ACHN (cell line): Measurements from ENCODE around the gene THSD4.
"Not testable (repeated sequence)": the region's sequence is repeated elsewhere in the genome, so short reads cannot be mapped to it uniquely, and the experiment has no call there.

ENCODE experiments used
- DNase-seq: peaks from one replicate; pipeline ENCODE4 v3.0.0-alpha.2; 2015
- in situ Hi-C: cut with HindIII; loops from 2 replicates; pipeline ENCODE4 v1.10.0; 2017; ENCODE audit warnings: low sequenced_read_pairs, low pct_ligation_motif_present, low pct_unique_long_range_greater_than_20kb

THSD4 gene

DNA sequence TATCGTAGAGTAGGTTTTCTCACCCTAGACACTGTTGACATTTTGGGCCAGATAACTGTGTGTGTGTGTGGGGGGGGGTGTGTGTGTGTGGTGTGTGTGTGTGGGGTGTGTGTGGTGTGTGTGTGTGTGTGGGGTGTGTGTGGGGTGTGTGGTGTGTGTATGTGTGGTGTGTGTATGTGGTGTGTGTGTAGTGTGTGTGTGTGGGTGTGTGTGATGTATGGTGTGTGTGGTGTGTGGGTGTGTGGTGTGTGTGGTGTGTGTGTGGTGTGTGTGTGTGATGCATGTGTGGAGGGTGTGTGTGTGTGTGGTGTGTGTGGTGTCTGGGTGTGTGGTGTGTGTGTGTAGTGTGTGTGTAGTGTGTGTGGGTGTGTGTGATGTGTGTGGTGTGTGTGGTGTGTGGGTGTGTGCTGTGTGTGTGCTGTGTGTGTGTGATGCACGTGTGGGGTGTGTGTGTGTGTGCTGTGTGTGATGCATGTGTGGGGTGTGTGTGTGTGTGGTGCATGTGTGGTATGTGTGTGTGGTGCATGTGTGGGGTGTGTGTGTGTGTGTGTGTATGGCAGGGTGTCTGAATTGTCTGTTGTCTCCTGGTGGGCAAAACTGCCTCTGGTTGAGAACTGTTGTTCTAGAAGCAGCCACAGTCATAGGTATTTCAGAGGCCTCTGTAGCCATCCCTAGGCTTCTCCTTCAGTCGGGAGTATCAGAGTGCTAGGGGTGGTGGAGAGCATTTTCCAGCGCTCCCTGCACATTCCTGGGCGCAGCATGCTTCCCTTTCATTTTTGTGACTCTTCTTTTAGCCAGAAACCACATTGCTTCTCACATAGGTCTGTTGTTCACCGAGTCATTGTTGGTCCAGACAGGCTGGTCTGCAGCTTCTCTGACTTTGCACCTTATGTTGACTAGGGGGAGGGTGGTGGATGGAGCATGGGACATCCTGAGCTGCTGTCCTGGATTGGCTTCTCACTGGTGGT, 84.4 kb downstream of the THSD4 start:
- in situ Hi-C loops, result no loop called here
- no peak for DNase-seq

DNA sequence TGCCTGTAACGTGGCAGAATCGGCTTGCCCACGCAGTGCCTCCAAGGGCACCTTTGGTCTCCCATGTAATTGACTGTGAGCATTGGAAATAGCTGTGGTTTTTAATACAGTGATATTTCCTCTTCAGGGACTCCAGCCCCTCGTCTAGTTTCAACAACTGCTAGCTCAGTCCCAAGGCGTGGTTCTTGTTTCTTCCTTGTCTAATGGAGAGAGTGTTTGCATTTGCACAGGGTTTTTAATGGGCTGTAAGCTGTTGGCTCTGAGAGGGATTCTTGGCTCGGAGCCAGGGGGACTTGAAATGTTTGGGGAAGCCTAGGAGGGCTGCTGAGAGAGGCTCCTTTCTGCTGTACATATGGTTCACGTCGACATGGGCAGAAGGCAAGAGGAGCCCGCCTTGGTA, 86.2 kb downstream of the THSD4 start:
- no peak for DNase-seq
- in situ Hi-C loops, result no loop called here

DNA sequence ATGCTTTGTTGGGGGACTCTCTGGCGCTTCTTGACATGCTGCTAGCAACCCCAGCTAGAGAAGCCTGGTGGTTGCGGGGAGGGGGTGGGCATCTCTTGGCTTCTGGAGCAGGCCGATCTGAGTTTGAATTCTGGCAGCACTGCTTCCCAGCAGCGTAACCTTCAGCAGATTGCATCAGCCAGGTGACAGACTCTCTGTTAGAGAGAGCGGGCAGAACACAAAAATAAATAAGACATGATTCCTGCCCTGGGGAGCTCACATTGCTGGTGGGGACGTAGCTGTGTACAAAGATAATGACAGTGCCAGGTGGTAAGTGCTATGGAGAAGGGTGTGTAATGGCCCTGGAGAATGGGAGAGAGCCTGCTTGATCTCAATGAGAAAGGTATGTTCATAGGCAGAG, 87.4 kb downstream of the THSD4 start:
- no peak for DNase-seq
- in situ Hi-C loops, result no loop called here

DNA sequence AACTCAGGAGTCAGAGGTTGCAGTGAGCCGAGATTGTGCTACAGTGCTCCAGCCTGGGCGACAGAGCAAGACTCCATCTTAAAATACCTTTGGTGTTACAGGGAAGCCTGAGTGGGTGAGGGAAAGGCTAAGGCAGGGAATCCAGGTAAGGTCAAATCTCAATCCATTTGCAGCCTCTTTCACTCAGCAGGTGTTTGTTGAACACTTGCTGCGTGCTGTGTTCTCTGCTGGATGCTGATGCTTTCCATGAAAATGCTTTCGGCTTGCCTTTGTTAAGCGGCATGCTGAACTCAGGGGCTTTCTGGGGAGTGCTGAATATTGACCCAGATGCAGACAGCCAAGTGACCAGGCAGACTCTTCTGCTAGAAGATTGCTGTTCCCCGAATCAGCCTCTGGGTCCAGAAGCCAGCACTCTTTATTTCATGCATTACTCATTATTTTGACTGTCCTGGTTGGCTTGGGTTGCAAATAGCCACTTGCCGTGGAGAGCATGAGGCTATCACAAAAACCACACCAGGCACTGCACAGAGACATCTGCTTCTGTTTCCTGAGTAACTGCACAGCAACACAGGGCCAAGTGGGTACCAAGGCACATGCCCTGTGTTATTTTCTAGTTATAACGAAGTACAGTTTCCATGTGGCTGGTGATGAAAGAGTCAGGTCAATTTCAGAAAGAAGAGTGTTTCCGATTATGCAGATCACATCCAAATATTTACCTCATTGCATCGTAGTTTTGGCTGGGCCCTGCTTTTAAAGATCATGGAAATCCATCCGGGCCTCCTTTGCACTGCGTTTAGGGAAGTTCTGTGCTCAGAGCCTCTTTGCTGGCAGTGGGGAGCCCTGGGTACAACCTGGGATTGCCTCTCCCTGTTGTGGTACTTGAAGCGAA, 88.6 kb downstream of the THSD4 start:
- no peak for DNase-seq
- in situ Hi-C loops, result no loop called here

DNA sequence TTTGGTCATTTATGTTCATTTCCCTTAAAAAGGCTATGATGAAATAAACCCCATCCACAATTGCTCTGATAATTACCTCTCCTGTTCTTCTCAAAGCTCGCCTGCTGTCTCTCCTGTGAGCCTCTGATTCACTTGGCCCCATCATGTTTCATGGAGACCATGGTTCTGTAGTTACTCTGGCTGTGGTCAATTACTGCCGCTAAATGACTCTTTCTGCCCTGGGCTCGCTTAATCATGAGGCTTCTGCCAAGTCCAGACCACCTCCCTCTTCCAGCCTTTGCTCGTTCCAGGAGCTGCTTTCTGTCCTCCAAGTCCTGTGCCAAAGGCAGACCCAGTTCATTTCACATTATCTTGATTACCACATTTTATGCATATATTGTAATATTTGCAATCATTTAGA, 91.9 kb downstream of the THSD4 start:
- in situ Hi-C loops, result no loop called here
- no peak for DNase-seq

DNA sequence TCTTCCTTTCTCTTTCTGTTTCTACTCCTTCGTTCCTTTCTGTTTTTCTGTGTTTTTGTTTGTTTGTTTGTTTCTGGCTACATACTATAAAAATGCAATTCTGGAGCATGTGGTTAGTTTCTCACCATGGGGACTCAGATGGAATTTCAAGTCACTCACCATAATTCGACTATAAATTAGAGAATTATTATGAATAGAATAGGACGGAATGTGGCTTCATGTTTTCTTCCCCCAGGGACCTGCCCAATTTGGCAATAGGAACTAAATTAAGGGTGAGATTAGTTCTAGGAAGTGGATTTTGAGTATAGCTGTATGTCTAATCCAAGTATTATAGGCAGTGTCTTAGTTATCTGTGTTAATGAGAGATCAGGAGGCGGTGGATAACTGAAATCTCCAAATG, 96.9 kb downstream of the THSD4 start:
- DNase-seq, result no peak
- in situ Hi-C loops, result no loop called here

DNA sequence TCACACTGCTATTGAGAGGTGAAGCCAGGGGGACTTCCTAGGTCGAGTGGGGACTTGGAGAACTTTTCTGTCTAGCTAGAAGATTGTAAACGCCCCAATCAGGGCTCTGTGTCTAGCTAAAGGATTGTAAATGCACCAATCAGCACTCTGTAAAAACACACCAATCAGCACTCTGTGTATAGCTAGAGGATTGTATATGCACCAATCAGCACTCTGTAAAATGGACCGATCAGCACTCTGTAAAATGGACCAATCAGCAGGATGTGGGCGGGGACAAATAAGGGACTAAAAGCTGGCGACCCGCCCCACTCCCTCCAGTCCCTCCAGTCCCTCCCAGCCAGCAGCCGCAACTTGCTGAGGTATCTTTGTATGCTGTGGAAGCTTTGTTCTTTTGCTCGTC, 98.7 kb downstream of the THSD4 start:
- in situ Hi-C loops, DNase-seq: not testable (repeated sequence)

DNA sequence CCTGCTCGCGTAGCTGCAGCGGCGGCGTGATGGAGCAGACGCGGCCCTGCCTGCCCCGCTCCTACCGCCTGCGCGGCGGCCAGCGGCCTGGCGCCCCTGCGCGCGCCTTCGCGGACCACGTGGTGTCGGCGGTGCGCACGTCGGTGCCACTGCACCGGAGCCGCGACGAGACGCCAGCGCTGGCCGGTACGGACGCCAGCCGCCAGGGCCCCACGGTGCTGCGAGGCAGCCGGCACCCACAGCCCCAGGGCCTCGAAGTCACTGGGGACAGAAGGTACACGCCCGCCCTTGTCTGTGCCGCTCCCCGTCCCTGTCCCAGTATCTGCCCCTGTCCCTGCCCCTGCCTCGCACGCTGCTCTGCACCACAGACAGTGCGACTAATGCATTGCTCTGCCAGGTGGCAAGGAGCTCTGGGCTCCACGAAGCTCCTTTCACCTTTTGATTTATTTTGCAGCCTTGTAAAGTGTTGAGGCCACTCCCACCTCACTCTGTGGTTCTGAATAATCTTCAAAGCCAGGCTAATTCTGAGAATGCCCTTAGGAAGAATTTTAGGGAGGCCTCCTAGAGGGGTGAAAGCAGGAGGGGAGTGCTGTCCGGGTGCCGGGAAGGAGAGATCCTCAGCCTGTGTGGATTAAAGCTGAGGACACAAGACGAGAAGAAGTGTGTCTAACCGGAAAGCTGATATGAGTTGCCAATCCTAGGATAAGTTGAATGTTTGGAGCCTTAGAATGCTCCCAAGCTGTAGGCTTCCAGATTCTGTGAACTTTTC, 100.0 kb downstream of the THSD4 start:
- no peak for DNase-seq
- in situ Hi-C loops, result no loop called here

DNA sequence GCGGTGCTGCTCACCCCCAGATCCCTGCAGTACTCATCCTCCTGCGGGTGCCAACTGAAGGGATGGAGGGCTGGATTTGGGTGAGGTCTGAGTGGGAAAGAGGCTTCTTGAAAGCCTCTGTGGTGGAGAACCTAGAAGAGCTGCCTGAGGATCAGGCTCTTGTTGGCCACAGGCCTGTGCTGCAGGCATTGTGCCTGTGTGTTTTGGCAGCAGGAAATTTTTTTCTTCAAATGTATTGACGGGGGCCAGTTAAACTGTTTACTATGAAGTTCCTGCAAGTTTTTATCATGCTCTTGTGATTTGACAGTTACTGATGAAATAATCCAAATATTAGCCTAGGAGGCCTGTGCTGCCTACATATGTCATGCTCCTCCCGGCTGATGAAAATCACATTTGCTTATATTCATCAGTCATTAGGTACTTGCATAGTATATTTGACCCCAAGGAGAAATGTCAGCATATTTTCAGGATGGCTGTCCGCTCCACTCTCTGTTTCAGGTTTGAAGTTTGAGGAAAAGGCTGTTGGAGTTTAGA, 103.1 kb downstream of the THSD4 start:
- DNase-seq, result no peak
- in situ Hi-C loops, result no loop called here

DNA sequence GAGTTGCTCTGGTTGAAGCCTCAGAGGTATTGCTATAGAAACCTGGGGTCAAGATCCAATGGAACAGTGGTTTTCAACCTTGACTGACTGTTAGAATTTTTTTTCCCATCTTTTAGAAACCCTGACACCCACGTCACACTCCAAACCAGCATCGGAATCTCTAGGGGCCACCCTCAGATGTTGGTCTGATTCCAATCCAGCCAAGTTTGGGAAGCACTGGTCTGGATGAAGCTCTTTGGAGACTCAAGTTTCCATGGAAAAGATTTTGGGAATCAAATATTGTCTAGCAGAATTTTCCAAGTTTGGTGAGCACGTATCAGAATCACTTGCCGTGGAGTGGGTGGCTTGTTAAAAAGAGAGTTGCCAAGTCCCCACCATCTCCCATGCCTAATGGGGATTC, 103.8 kb downstream of the THSD4 start:
- no peak for DNase-seq
- in situ Hi-C loops, result no loop called here

DNA sequence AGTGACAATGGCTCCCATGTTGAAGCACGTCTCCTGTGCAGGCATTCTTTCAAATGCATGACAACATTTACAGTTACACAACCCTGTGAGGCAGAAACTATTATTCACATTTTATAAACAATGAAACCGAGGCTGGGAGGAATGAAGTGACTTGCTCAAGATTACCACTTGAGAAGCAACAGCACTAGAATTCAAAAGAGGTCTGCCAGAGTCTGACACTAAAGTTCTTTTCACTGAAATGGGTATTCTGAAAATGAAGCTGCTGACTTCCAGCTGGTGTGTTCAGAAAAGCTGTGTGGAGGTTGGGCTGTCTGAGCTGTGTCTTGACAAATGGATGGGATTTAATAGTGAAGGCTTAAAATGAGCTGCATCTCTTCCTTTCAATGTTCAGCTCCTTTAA, 104.4 kb downstream of the THSD4 start:
- no peak for DNase-seq
- in situ Hi-C loops, result no loop called here

DNA sequence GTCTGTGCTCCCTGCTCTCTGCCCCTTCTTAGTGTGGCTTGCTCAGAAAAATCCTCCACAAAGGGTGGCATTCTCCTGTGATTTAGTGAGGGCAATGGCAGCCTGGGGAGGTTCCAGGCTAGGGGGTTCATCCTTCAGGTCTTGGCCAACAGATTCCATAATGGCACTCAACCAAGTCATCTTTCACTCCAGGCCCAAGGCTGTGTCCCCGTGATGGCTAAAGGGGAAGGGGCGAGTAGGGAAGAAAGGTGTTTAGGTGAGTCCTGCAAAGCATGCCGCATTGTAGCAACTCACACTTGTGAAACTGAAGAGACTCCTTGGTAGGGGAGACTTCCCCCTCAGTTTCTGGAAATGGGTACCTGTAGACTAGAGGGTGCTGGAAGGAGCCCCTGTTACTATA, 105.6 kb downstream of the THSD4 start:
- DNase-seq, result no peak
- in situ Hi-C loops, result no loop called here

DNA sequence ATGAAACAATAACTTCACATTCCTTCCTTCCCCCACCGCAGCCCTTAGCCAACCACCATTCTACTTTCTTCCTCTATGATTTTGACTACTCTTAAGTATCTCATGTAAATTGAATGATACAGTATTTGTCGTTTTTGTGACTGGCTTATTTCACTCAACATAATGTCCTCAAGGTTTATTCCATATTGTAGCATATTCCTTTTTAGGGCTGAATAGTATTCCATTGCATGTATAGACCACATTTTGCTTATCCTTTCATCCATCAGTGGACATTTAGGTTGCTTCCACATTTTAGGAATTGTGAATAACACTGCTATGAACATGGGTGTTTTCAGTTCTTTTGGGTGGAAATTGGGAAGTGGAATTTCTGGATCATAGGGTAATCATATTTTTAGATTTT, 106.1 kb downstream of the THSD4 start:
- in situ Hi-C loops, result no loop called here
- DNase-seq, result no peak

DNA sequence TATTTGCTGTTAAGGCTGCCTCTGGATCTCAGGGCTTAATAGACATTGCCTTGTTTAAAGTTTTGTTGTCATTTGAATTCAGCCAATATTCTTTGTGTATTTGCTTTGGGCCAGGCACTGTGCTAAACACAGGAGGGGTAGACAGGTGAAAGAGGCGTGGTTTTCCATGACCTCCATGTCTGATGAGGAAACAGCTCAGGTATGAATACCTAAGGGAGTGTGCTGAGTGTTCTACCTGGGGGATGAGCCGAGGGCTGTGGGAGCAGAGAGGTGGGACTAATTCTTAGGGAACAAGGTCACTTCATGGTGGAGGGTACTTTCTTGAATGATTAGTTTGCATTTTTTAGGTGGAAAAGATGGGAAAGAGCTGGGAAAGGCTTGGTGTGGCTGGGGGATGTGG, 108.2 kb downstream of the THSD4 start:
- in situ Hi-C loops, result no loop called here
- DNase-seq, result no peak

DNA sequence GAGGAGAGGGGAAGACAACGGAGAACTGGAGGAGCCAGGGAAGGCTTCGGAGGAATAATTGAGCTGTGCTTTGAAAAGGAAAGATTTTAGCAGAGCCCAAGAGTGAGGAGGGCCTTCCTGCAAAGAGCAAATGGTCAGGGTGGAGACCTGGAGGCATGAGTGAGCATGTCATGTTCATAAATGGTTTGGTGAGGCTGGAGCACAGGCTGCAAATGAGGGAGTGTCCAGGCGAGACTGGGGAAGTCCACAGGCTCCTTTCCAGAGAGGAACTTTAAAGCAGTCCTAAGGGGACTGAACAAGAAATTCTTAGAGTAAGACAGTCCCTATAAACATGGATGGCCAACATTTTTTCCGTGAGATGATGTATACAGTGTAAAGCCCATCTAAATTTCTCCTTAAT, 108.8 kb downstream of the THSD4 start:
- in situ Hi-C loops, result no loop called here

DNA sequence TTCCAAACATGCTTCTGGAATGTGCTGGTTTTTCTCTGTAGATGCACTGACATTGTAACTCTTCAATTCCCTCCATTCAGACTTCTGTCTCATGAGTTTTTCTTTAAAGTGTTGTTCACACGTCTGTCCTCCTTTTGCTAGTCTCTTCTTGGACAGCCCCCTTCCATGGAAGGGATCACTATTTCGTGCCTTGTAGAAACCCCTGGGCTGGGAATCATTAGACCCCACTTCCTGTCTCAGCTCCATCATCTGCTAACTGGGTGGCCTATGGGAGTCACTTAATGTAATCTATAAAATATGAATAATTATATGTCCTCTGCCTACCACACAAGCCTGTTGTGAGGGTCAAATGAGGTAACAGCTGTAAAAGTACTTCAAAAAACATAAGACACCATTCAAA, 110.6 kb downstream of the THSD4 start:
- in situ Hi-C loops, result no loop called here
- no peak for DNase-seq

More for the DNA sequence above, 108.8 kb downstream of the THSD4 start:
- no peak for DNase-seq

DNA sequence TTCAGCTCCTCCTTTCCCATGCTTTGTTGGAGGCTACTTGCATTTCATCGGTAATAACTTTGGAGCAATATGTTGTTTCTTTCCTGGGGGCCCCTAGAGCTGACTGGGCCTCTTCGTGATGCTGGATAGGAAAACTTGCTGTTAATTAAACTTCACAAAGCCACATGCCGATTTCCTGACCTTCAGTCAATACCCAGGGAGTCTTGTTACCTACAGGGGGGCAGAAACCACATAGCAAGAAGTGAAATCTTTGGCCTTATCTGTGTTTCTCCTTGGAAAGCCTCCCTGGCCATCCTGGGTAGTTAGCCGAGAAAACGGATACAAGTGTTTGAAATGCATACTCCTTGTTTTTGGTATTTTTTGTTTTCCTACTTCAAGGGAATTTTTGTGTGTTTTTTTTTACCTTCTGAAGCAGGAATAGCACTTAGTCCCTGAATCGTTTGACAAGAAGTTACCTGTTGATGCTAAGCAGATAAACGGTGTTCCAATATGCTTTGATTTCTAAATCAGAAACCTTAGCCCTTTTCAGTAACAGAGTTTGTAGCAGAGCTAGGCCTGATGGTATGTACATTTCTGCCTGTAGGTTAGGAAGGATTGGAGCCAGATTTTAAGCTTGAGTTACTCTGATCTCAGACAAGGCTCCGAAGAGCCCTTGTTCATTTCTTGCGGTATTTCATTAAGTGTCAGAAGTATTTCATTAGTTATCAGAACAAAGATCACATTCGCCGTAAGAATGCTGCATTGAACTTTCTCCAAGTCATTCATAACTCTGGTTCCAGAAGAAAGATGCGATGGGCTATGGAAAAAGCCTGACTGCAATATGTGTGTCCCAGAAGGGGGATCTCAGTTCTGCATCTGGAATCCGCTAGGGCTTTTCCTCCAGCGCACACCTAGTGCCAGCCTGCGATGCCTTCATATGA, 111.5 kb downstream of the THSD4 start:
- in situ Hi-C loops, result no loop called here
- no peak for DNase-seq

DNA sequence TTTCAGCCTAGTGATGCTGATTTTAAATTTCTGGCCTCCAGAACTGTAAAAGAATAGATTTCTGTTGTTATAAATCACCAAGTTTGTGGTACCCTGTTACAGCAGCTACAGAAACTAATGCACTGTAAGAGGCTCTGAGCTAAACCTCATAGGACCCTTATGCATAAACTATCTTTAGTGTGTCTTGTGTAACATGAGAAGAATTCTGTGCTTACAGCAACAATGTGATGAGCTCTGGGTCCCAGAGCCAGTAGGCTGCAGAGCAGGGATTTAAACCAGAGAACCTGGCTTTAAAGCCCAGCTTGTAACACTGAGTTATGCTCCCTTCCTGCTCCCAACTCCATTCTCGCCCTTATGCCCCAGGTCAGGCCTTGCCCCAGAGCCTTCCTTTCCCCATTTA, 113.1 kb downstream of the THSD4 start:
- no peak for DNase-seq
- in situ Hi-C loops, result no loop called here
